Ramos (cell line): Measurements from ENCODE around the gene ID1.
"Not testable (repeated sequence)": the region's sequence is repeated elsewhere in the genome, so short reads cannot be mapped to it uniquely, and the experiment has no call there.

Experiments
- in situ Hi-C: fragments of 300-500 bp; cut with MboI; formaldehyde crosslinking; loops from one replicate; pipeline ENCODE4 v1.14.3; 2022; ENCODE audit warnings: low sequenced_read_pairs; ENCODE audit not compliant: unreplicated experiment

ID1 gene

DNA sequence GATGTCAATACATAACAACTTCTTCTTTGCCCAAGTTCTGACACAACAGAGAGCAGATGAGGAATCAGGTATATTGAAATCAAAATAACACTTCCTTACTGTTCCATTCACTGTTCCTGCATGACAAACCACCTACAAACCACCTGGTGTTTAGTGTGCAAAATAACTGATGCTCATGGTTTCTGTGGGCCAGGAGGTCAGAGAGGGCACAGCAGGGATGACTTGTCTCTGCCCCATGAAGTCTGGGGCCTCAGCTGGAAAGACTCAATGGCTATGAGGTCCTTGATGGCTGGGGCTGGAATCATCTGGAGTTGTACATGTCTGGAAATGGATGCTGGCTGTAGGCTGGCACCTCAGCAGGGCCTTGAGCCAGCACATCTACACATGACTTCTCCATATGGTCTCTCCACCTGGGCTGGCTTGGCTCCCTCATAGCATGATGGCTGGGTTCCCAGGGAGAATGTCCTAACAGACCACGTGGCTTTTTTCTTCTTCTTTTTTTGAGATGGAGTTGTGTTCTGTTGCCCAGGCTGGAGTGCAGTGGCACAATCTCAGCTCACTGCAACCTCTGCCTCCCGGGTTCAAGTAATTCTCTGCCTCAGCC is 25.2 kb downstream of the ID1 start:
- in situ Hi-C loops, result loop anchor here (10.0 kb wide), 1 partner anchor 95 kb away; the partner anchor contains the start of gene BCL2L1

DNA sequence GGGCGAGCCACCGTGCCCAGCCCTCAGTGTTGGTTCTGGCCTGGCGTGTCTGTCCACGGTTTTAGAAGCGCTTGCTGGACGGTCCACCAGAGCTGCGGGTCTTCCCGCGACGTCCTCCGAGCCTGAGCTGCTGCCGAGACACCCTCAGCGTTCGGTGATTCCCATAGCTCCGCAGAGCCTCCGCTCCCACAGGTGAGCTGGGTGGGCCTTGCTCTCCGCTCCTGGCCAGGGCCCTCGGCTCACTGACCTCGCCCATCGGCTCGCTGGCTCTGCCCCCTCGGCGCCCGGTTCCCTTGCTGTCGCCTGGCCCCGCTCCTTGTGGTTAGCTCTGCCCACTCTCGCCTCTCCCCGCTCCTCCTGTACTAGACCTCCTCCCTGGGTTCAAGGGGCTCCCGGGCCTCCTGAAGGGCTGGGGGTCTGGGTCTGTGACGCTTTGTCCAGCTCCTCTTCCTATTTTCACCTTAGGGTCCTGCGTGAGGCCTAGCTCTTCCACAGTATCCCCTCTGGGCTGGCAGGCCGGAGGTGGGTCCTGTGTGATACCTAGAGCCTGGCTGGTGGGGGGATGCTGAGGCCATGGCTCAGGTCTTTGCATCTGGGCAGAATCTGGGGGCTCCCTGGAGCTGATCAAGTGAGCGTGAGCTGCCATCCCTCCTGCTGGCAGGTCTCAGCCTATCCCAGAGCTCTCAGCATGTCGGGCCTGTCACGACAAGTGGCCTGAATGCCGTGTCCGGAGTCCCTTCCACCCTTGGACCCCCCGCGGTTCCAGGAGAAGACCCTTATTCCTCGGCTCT is 27.7 kb downstream of the ID1 start:
- in situ Hi-C loops, result loop anchor here (10.0 kb wide), 1 partner anchor 92 kb away; the partner anchor contains the start of gene BCL2L1

DNA sequence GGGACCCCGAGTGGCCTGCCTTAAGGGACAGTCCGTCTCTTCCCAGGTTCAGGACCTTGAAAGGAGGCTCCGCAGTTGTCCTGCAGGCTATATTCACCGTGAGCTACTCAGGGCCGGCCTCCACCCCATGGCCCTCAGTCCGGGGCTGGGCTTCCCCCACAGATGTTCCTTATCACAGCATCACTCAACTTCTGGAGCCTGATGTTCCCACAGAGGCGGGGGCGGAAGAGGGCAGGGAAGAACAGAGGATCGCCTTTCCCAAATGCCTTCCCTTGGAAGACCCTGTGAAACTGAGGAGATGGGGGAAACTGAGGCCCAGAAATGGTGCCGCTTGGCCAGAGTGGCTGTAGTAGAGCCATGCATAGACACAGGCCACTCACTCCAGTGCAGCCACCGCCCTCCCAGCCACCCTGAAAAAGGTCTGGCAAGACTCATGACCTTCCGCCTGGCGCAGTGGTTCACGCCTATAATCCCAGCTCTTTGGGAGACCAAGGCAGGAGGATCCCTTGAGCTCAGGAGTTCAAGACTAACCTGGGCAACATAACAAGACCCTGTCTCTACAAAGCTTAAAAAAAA is 28.3 kb downstream of the ID1 start:
- in situ Hi-C loops, result loop anchor here (10.0 kb wide), 1 partner anchor 91 kb away; the partner anchor contains the start of gene BCL2L1

DNA sequence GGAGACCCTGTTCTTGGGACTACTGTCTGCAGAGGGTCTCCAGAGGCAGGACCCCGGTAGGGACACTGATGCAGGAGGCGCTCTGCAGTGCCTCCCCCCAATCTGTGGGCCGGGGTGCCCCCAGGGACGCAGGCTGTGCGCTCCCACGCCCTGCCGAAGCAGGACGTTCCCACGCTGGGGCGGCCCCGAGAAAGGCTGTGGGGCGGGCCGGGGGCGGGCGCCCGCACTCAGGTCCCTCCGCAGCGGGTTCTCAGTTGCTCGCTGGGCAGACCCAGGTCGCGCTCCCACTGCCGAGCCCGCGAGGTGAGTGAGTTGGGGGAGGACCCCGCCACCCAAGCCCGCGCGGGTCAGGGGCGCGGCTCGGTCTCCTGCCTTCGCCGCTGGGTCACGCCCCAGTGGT is 32.6 kb downstream of the ID1 start, which contains the start of gene COX4I2:
COX4I2 (plus strand) TSS at position 253 of the 400 bp plus-strand sequence. CDS start 1,106 bp downstream, outside the sequence.
- in situ Hi-C loops, result loop anchor here (10.0 kb wide), 1 partner anchor 87 kb away; the partner anchor contains the start of gene BCL2L1

DNA sequence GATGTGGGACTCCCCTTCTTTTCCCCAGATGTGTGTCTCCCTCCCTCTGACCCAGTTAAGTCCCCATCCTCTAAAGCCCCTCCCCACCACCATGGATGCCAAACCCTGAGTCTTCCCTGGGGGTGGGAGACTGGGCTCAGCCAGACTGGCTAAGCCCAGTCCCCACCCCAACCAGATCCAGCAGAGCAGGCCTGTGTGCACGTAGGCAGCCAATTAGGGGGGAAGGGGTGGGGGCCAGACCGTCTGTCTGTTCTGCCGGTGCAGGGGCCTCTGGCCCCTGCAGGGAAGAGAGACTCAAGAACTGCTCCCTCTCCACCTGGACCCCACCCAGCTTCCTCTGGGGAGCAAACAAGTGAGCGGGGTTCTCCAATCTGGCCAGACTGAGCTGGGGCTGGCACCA is 33.2 kb downstream of the ID1 start:
- in situ Hi-C loops, result loop anchor here (10.0 kb wide), 1 partner anchor 86 kb away; the partner anchor contains the start of gene BCL2L1

DNA sequence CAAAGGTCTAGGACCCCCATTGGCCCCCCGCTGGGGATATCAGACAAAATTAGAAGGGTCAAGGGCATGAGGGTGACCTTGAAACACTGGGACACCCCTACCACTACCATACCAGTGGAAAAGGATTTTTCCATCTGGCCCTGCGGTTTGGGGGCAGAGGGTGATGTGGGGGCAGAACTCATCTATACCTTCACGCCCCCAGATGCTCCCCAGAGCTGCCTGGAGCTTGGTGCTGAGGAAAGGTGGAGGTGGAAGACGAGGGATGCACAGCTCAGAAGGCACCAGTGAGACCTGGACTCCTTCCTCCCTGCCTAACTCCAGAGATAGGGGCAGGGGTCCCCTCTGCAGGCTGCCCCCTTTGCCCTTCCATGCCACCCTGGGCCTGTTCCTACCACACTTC is 33.7 kb downstream of the ID1 start:
- in situ Hi-C loops, result loop anchor here (10.0 kb wide), 1 partner anchor 86 kb away; the partner anchor contains the start of gene BCL2L1

DNA sequence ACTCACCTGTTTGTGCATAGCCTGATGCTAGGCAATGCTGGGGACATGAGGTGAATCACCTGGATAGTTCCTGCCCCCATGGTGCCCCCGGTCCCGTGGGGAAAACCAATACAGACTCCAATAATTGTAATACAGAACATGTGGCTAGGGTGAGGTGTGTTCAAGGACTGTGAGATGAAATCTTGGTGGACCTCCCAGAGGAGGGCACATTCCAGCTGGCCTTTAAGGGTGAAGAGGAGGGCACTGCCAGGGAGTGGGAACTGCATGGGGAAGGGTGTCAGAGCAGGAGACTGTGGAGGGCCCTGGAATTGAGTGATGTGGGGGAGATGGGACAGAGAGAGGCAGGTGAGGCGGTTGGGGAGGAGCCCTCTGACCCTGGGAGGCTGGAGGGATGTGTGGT is 35.2 kb downstream of the ID1 start:
- in situ Hi-C loops, result no loop called here

DNA sequence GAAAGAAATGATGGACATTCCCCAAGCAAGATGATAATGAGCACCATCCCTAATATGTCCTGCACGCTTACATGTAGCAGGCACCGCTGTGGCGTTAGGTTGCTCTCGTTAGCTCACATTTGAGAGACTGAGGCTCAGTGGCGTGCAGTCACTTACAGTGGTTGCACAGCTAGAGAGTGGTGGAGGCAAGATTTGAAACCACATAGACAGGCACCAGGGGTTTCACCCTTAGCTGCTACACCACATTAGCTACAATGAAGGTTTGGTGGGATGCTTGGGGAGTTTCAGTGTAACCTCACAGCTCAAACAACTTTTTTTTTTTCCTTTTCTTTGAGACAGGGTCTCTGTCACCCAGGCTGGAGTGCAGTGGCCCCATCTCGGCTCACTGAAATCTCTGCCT is 36.3 kb downstream of the ID1 start:
- in situ Hi-C loops, result no loop called here

DNA sequence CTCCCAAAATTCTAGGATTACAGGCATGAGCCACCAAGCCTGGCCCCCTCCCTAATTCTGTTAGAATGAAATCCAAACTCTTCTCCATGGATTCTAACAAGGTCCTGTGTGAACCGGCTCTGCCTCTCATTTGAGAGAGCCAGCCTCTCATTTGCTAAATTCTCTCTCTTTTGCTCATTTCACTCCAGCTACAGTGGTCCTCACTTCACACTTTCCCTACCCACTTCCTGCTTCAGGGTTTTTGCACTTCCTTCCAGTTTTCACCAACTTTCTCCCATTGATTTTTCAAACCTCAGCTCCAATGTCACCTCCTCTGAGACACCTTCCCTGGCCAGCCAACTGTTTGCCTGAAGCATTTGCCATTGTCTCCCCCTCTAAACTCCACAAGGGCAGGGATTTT is 37.7 kb downstream of the ID1 start:
- in situ Hi-C loops, result no loop called here

DNA sequence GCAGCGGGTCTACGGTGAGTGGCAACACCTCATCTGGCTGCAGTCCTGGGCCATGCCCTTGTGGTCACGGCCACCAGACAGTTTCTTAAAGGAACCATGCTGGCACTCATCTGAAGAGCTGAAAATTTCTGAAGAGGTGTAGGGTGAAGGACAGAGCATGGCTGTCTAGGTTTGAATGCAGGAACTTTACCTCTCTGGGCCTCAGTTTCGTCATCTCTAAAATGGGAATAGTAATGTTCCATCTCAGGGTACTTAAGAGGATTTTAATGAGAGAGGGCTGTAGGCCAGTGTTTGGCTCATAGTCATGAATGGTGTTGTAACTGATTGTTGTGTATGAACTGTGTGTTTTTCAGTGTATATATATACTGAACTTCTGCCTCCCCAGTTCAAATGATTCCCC is 38.4 kb downstream of the ID1 start:
- in situ Hi-C loops, result no loop called here

DNA sequence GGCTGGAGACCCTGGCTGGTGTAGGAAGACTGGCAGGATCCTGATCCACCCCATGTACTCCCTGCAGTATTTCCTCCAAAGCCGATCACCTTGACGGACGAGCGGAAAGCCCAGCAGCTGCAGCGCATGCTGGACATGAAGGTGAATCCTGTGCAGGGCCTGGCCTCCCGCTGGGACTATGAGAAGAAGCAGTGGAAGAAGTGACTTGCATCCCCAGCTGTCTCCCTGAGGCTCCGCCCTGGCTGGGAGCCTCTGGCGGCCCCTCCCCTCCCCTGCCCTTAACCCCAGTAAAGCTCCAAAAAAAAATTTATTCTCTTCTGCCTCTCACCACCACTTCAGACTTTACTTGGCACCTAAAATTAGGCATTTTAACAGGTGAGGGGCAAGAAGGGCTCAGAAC is 39.6 kb downstream of the ID1 start:
- in situ Hi-C loops, result no loop called here

DNA sequence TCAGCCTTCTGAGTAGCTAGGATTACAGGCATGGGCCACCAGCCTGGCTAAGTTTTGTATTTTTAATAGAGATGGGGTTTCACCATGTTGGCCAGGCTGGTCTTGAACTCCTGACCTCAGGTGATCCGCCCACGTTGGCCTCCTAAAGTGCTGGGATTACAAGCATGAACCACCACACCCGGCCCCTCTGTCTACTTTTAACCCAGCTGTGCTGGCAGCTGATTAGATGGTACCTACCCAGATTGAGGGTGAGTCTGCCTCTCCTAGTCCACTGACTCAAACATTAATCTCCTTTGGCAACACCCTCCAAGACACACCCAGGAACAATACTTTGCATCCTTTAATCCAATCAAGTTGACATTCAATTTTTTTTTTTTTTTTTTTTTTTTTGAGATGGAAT is 43.0 kb downstream of the ID1 start:
- in situ Hi-C loops, result not testable (repeated sequence)

DNA sequence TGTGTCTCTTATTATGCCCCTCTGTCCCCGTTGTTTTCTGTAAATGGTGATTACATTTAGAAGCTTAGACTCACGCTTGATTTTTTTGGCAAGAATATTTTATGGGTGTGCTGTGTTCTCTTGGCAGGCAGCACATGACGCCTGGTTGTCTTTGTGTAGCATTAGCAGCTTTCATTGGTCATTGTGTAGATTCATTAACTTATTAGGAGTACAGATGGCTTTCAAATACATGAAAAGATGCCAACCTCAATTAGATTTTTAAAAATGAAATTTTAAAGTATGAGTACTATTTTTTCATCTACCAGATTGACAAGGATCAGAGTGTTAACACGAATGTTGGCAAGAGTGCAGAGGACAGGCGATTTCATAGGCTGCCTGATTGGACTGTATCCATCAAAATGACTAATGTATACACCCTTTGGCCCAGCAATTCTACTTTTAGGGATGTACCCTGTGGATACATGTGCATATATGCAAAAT is 47.9 kb downstream of the ID1 start:
- in situ Hi-C loops, result no loop called here

DNA sequence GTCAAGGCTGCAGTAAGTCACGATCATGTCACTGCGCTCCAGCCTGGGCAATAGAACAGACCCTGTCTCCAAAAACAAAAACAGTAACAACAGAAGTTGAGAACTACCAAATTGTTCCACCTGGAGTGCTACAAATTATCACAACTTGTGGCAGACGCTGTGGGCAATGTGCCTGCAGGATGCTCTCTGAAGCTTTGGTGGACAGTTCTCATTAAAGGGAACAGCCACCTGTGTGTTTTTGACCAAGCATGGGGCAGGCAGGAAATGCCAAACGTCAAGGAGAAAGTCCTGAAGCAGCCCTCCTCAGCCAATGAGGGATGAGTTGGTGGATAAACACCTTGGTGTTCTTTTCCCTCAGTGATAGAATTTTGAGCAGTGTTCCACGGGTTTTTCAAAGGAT is 48.5 kb downstream of the ID1 start:
- in situ Hi-C loops, result no loop called here

DNA sequence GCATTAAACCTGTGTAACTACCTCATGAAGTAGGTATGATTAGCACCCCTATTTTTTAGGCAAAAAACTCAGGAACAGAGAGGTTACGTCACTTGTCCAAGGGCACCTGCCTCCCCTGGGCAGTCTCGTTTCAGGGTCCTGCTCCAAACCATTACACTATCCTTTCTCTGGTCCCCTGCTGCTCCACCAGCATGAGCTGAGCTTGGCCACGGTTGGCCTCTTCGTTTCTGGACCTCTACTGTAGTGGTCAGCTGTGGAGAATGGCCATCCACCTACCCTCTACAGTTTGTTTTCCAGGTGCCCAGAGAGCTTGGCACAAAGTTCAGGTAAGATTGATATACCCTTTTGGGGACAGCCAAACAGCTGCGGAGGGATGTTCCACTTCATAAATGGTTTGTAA is 49.4 kb downstream of the ID1 start:
- in situ Hi-C loops, result no loop called here
